ENCODE data around the gene CYP11A1. TPM values are rescaled to one million over a fixed set of nuclear protein-coding genes. Genes with fewer than 3 reads are reported as not detected.
A peak's percentile ranks its signal among the peaks of the same experiment; 100 is the strongest.

Gene CYP11A1
- polyA plus RNA-seq (2012; ENCODE audit: low read depth, missing spikeins) = 0.54 TPM

DNA sequence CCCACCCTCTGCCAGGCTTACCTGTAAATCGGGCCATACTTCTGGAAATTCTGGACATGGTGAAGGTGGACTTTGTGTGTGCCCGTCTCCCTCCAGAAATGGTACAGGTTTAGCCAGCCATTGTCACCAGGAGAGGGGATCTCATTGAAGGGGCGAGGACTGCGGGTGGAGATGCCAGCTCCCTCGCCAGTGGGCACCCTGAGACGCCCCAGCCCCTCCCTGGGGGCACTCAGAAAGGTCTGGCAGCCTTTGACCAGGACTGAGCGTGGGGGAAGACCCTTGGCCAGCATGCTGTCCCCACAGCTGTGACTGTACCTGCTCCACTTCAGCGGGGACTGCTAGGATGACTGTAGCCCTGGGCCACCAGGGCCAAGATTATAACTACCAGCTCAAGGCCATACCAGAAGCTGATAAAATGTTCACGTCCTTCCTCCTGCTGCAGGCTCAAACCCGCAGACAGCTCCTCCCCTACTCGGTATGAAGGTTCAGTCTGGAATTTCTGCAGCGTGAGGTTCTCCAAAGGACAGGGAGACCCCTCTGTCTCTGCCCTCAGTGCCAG is at the start of gene CYP11A1:
Gene CYP11A1, minus strand, starts transcription at position 351 of the 559 bp plus-strand sequence. Its CDS starts 61 bp downstream, at position 290.
- no peak for TF ChIP-seq POU2F2 (IDR thresholded peaks at IDR 0.05; ENCODE audit: low read depth, low read length)
- DNase-seq (ENCODE audit: insufficient read length, low spot score) (no peak), FAIRE-seq (no peak)

DNA sequence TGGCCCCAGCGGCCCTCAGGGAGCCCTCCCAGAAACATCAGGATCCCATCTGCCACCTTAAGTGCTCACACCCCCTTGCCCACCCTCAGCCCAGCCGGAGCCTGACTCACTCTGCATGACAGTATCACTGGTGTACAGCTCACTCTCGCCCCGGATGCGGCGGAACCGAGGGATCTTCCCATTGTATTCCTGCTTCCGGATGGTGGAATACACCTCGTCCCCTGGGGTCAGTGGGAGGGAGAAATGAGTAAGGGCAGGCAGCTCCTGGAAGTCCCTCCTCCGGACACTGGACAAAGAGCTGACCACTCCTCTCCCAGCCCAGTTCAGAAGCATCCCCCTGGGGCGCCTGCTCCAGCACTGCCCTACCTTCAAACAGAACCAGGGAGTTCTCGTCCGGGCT is 49.8 kb upstream of the CYP11A1 start:
- TF ChIP-seq POU2F2 (IDR thresholded peaks at IDR 0.05; ENCODE audit: low read depth, low read length) = no peak
- no peak for TF ChIP-seq SPI1 (IDR thresholded peaks at IDR 0.05; ENCODE audit: low read depth, low read length)
- TF ChIP-seq POLR2AphosphoS5 (IDR thresholded peaks at IDR 0.05; ENCODE audit: low read depth, low read length) = no peak
- no peak for TF ChIP-seq POLR2A (IDR thresholded peaks at IDR 0.05; ENCODE audit: low read depth, low read length)
- TF ChIP-seq TAF1 (IDR thresholded peaks at IDR 0.05; ENCODE audit: low read depth, low read length) = no peak
- TF ChIP-seq PAX5 (IDR thresholded peaks at IDR 0.05; ENCODE audit: insufficient read depth, low read length, severe bottlenecking) = no peak
- FAIRE-seq = no peak

DNA sequence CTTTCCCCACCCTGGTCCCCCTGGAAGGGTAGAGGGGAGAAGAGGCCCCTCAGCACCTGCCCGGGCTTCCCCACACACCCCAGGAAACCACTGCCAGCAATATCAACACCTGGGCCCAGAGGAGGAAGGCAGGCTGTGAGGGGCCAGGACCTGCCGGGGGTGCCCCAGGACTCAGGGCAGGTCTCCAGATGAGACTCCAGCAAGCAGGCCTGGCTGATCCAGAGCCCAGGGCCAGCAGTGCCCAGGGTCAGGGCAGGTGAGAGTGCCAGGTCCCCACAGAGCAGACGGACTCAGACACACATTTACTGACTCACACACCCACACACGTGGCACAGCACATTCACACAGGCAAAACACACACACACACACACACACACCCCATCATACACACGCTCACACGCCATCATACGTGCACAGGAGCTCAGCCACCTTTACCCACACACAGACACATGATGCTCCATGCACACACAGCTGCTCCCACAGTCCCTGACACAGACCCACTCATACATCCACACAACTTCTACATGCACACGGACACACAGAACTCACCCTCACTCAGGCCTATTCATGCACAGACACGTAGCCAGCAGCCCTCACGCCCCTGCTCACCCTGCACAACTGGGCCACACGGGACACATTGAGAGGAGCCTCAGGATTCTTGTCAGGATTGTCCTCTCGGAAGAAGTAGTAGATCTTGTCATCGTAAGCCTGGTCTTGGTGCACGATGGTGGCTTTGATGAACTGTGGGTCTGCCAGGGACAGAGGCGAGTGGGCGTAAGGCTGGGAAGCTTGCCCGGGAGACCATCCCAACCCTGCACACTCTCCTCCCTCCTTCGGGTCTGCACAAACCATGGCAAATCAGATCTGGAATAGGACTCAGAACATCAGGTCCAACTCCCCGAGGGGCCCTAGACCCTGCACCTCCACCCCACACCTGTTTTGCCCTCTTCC is 48.8 kb upstream of the CYP11A1 start:
- peak; percentile 48 for TF ChIP-seq POLR2AphosphoS5 (IDR thresholded peaks at IDR 0.05; ENCODE audit: low read depth, low read length)
- no peak for TF ChIP-seq POLR2A (IDR thresholded peaks at IDR 0.05; ENCODE audit: low read depth, low read length)
- DNase-seq (ENCODE audit: insufficient read length, low spot score) (no peak), FAIRE-seq (peak; percentile 85)

More for the DNA sequence above, 49.8 kb upstream of the CYP11A1 start:
- DNase-seq (ENCODE audit: insufficient read length, low spot score) = no peak

DNA sequence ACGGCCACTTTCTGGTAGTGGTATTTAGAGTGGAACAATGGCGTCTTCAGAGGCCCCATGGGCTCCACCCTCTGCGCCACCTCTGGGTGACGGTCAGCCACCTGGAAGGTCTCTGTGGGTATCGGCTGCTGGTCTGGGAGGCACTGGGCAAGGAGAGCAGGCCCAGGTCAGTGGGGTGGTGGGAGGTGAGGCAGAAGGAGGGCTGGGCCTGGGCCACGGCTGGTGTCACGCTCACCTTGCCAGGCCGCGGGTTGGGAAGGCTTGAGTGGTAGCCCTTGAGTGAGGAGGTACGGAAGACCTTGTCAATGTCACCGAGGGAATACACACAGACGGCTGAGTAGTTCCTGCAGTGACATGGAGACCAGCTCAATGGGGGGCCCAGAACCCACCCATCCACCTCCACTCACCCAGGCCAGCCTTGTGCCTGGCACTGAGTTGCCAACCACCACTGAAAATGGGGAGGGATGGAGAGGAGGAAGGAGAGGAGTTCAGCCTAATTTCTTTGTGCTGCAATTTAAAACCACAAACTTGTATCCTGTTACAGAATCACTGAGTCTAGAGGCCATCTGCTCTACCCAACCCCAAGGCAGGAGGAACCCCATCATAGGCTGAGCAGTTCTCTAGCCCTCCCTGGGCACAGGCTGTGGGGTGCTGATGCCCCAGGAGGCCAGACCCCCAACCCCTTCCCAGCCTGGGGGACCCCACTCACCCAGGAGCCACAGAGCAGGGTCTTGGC is 47.3 kb upstream of the CYP11A1 start:
- DNase-seq (ENCODE audit: insufficient read length, low spot score) (no peak), FAIRE-seq (no peak)
- no peak for TF ChIP-seq PAX5 (IDR thresholded peaks at IDR 0.05; ENCODE audit: insufficient read depth, low read length, severe bottlenecking)
- TF ChIP-seq POLR2A (IDR thresholded peaks at IDR 0.05; ENCODE audit: low read depth, low read length) = no peak
- TF ChIP-seq POLR2AphosphoS5 (IDR thresholded peaks at IDR 0.05; ENCODE audit: low read depth, low read length) = no peak
- no peak for TF ChIP-seq POU2F2 (IDR thresholded peaks at IDR 0.05; ENCODE audit: low read depth, low read length)
- no peak for TF ChIP-seq SPI1 (IDR thresholded peaks at IDR 0.05; ENCODE audit: low read depth, low read length)
- no peak for TF ChIP-seq TAF1 (IDR thresholded peaks at IDR 0.05; ENCODE audit: low read depth, low read length)

DNA sequence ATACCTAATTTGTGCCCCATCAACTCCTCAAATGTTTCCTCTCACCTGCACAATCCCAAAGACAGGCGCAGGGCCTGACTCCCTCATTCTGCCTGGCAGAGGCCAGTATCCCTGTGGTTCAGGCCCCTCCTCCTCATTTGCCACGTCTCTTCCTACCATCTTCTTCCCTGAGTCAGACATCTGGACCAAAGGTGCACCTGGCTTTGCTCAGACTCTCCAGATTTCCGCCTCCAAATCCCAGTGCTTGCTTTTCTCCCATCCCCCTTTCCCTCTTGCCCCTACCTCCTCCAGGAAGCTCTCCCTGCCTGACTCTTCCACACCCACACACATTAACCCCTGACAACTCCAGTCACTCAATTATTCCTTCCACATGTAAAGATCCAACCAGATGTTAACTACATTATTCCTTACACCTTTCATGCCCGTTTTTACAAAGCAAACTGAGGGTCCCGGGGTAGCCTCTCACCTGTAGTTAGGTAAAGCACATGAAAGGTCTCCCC is 46.7 kb upstream of the CYP11A1 start:
- TF ChIP-seq POU2F2 (IDR thresholded peaks at IDR 0.05; ENCODE audit: low read depth, low read length) = no peak
- TF ChIP-seq SPI1 (IDR thresholded peaks at IDR 0.05; ENCODE audit: low read depth, low read length) = no peak

DNA sequence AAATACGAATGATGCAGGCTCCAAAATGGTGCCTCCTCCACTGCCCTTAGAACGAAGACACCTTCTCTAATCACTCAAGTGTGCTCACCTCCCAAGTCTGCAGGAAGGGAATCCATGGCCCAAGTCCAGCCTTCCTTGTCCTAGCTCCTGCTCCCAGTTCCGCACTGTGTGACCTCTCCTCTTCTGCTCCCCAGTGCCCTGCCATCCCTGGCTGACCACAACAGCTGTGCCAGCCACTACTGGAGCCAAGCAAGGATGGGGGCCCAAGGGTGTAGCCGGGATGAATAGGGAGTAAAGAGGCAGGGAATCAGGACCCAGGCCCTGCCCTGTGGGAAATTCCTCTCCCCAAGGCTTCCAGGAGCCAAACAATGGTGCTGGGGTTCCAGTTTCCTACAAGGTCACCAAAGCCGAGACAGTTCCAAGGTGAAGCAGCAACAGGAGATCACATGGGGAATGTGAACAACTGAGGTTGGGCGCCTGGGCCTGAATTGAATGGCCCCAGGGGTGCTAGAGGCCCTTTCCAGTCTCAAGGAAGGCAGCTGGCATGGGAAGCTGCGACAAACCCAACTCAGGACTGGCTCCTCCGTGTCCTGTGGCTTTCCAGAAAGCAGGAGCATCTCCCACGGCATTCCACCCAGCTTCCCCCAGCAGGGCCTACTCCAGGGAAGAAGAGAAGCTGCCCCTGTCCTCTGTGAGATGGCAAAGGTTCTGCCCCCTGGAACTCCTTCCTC is 46.1 kb upstream of the CYP11A1 start:
- FAIRE-seq = no peak
- no peak for DNase-seq (ENCODE audit: insufficient read length, low spot score)
- no peak for TF ChIP-seq PAX5 (IDR thresholded peaks at IDR 0.05; ENCODE audit: insufficient read depth, low read length, severe bottlenecking)
- 0 out of 2 replicates have a peak, but pooled peaks have one; percentile 17 for TF ChIP-seq POLR2AphosphoS5 (IDR thresholded peaks at IDR 0.05; ENCODE audit: low read depth, low read length)
- no peak for TF ChIP-seq POU2F2 (IDR thresholded peaks at IDR 0.05; ENCODE audit: low read depth, low read length)

More for the DNA sequence above, 46.7 kb upstream of the CYP11A1 start:
- FAIRE-seq (no peak), DNase-seq (ENCODE audit: insufficient read length, low spot score) (no peak)

DNA sequence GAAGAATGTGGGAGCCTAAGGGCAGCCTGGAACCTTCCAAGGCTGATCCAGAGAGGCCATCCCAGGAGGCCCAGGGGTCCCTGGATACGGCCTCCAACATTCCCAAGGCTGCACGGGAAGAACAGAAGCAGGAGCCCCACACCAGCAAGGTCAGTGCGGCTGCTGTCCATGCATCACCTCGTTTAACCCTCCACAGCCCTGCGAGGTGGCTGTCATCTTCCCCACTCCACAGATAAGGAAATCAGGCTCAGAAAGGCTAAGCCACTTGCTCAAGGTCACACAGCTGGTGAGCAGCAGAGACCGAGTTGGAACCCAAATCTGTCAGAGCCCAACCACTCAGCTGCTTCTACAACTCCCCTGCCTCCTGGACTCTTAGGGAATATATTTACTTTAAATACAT is 44.7 kb upstream of the CYP11A1 start:
- TF ChIP-seq POLR2AphosphoS5 (IDR thresholded peaks at IDR 0.05; ENCODE audit: low read depth, low read length) (no peak), POLR2A (IDR thresholded peaks at IDR 0.05; ENCODE audit: low read depth, low read length) (no peak)
- DNase-seq (ENCODE audit: insufficient read length, low spot score) (no peak), FAIRE-seq (no peak)

DNA sequence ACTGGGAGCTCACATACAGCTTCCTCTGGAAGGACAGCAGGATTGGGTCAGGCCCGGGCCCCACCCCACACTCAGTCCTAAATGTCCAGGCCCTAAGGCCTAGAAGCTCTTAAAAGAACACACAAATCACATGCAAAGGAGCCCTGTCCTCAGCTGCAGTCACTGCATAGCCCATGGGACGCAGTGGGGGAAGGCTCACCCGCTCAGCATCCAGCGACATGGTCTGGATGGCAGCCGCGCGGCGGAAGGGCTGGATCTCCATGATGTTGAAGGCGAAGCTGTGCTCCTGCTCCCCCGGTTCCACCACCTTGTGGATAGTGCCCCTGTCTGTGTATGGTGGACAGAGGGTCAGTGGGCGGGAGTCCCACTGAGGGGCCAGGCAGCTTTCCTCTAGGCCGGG is 44.2 kb upstream of the CYP11A1 start:
- DNase-seq (ENCODE audit: insufficient read length, low spot score) = no peak
- no peak for TF ChIP-seq PAX5 (IDR thresholded peaks at IDR 0.05; ENCODE audit: insufficient read depth, low read length, severe bottlenecking)
- TF ChIP-seq POU2F2 (IDR thresholded peaks at IDR 0.05; ENCODE audit: low read depth, low read length) = no peak
- TF ChIP-seq POLR2A (IDR thresholded peaks at IDR 0.05; ENCODE audit: low read depth, low read length) = no peak
- no peak for TF ChIP-seq POLR2AphosphoS5 (IDR thresholded peaks at IDR 0.05; ENCODE audit: low read depth, low read length)
- TF ChIP-seq SPI1 (IDR thresholded peaks at IDR 0.05; ENCODE audit: low read depth, low read length) = no peak
- no peak for TF ChIP-seq TAF1 (IDR thresholded peaks at IDR 0.05; ENCODE audit: low read depth, low read length)
- no peak for FAIRE-seq

DNA sequence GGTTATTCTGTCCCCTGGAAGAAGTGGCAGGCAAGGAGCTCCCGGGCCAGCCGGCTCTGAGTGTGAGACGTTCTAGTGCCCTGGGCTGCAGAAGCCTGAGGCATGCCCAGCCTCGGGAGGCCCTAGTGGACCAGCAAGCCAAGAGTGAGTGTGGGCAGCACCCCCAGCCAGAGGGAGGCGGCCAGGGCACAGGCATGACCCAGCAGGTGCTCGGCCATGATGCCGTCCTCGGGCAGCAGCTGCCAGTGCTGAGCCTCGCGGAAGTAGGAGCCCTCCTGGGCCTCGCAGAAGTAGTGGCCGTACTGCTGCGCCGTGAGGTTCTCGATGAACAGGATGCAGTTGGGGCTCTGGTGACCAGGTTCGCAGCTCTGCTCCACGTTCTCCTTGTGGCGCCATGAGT is 43.1 kb upstream of the CYP11A1 start:
- FAIRE-seq (no peak), DNase-seq (ENCODE audit: insufficient read length, low spot score) (no peak)
- no peak for TF ChIP-seq SPI1 (IDR thresholded peaks at IDR 0.05; ENCODE audit: low read depth, low read length)
- no peak for TF ChIP-seq POLR2AphosphoS5 (IDR thresholded peaks at IDR 0.05; ENCODE audit: low read depth, low read length)
- no peak for TF ChIP-seq POLR2A (IDR thresholded peaks at IDR 0.05; ENCODE audit: low read depth, low read length)
- no peak for TF ChIP-seq PAX5 (IDR thresholded peaks at IDR 0.05; ENCODE audit: insufficient read depth, low read length, severe bottlenecking)
- no peak for TF ChIP-seq TAF1 (IDR thresholded peaks at IDR 0.05; ENCODE audit: low read depth, low read length)
- TF ChIP-seq POU2F2 (IDR thresholded peaks at IDR 0.05; ENCODE audit: low read depth, low read length) = no peak
